Testis (tissue), 3 donors: Measurements from ENCODE around the gene ADRB2. TPM values are rescaled to one million over a fixed set of nuclear protein-coding genes. Genes with fewer than 3 reads are reported as not detected.

Experiments used
- DNase-seq: peaks from one replicate; pipeline ENCODE4 v3.0.0-alpha.2; 2019
- H3K27ac ChIP-seq, 2 donors: fragments of 200-600 bp; sonication (generic); one replicate each; pipeline ENCODE4 v1.5.1; 2019
- H3K27me3 ChIP-seq: fragments of 200-600 bp; sonication (generic); one replicate; pipeline ENCODE4 v1.5.1; 2019
- H3K36me3 ChIP-seq: fragments of 200-600 bp; sonication (generic); one replicate; pipeline ENCODE4 v1.5.1; 2017; ENCODE audit warnings: low read depth; ENCODE audit errors: missing control alignments
- H3K4me1 ChIP-seq: fragments of 200-600 bp; sonication (generic); one replicate; pipeline ENCODE4 v1.5.1; 2019
- H3K4me3 ChIP-seq, 2 donors: fragments of 200-600 bp; sonication (generic); one replicate each; pipeline ENCODE4 v1.5.1; 2017 to 2019
- H3K9me3 ChIP-seq: fragments of 200-600 bp; sonication (generic); one replicate; pipeline ENCODE4 v1.5.1; 2017
- CTCF ChIP-seq, 3 experiments: fragments of 450-650 bp in 2 of 3; fragments of 200-600 bp in 1 of 3; sonication (generic) in 1 of 3; IDR thresholded peaks; one replicate each; pipeline ENCODE4 v1.5.1; 2016 to 2019; ENCODE audit warnings: antibody characterized with exemption in 3 of 3, mild to moderate bottlenecking in 2 of 3, moderate library complexity in 1 of 3
- POLR2A ChIP-seq: fragments of 450-650 bp; IDR thresholded peaks from one replicate; pipeline ENCODE4 v1.6.1; 2017; ENCODE audit warnings: antibody characterized with exemption, mild to moderate bottlenecking, moderate library complexity
- WGBS, 2 donors: methylation state at CpG; one replicate each; pipeline ENCODE4 v1.1.5; 2018; 5-methylcytosine and 5-hydroxymethylcytosine counted together
- intact Hi-C: fragments of 100-400 bp; cut with DNase I; formaldehyde crosslinking; loops from one replicate; pipeline ENCODE4 v1.15.1; 2023; ENCODE audit warnings: low total_unique reads
- polyA plus RNA-seq: library from polyadenylated mRNA; stranded (reverse); fragments of 350-450 nt; fragmentation: Illumina TruSeq; extraction: RNeasy Lipid Tissue Mini Kit (QIAGEN cat#74804); gene quantifications from one replicate; pipeline ENCODE4 v1.2.3, GENCODE V29; 2014; ENCODE audit warnings: low read depth, low replicate concordance; ENCODE audit not compliant: insufficient read depth
- total RNA-seq, 2 donors: library from RNA; depleted of rRNA; stranded (reverse); fragments of >200 nt; gene quantifications; one replicate each; pipeline ENCODE4 v1.2.3, GENCODE V29; 2016

Gene ADRB2
- total and polyA plus RNA-seq, 3 donors from 2014 or later, result 0.76 to 0.93 (median 0.79) TPM

- Histone ChIP-seq H3K36me3 (no peaks in the 10 kb centered on the region), H3K4me1 (no peaks in the 10 kb centered on the region), H3K27me3 (no peaks in the 10 kb centered on the region), H3K27ac (no peak overlapping the region), H3K9me3 (no peaks in the 10 kb centered on the region), H3K4me3 (no peak overlapping the region)
- intact Hi-C loops, result no loop called here
- no peak for DNase-seq
- TF ChIP-seq CTCF (IDR thresholded peaks at IDR 0.05), result no peak
- no peak for TF ChIP-seq POLR2A
- 88 to 89% methylated on average over 4 of the region's 4 CpGs for WGBS, 2 donors
Measured at GRCh38 chr5:148849461-148849860, 23.1 kb downstream of the ADRB2 start.

GRCh38 chr5:148850836-148851235, 24.4 kb downstream of the ADRB2 start:
- Histone ChIP-seq H3K9me3 (no peaks in the 10 kb centered on the region), H3K27me3 (no peaks in the 10 kb centered on the region), H3K4me1 (no peaks in the 10 kb centered on the region), H3K4me3 (no peak overlapping the region), H3K27ac (no peak overlapping the region), H3K36me3 (no peaks in the 10 kb centered on the region)
- WGBS, 2 donors, result 79 to 84% methylated on average over 2 of the region's 2 CpGs
- intact Hi-C loops, result no loop called here
- no peak for DNase-seq
- no peak for TF ChIP-seq POLR2A
- no peak for TF ChIP-seq CTCF (IDR thresholded peaks at IDR 0.05)

GRCh38 chr5:148853868-148854267, 27.5 kb downstream of the ADRB2 start:
- intact Hi-C loops, result no loop called here

GRCh38 chr5:148855249-148856008, 29.0 kb downstream of the ADRB2 start:
- no peaks in the 10 kb centered on the region for H3K4me1 ChIP-seq
- no peak overlapping the region for H3K27ac ChIP-seq
- DNase-seq, result no peak
- TF ChIP-seq POLR2A (no peak), CTCF (IDR thresholded peaks at IDR 0.05) (no peak)
- H3K27me3 ChIP-seq, result no peaks in the 10 kb centered on the region
- no peaks in the 10 kb centered on the region for H3K9me3 ChIP-seq
- no peak overlapping the region for H3K4me3 ChIP-seq
- no peaks in the 10 kb centered on the region for H3K36me3 ChIP-seq
- intact Hi-C loops, result no loop called here
- WGBS, 2 donors, result 74 to 78% methylated on average over 5 of the region's 5 CpGs

More at GRCh38 chr5:148853868-148854267, 27.5 kb downstream of the ADRB2 start:
- DNase-seq, result no peak
- Histone ChIP-seq H3K4me3 (no peak overlapping the region), H3K27me3 (no peaks in the 10 kb centered on the region), H3K36me3 (no peaks in the 10 kb centered on the region), H3K4me1 (no peaks in the 10 kb centered on the region), H3K9me3 (no peaks in the 10 kb centered on the region), H3K27ac (no peak overlapping the region)
- 90 to 96% methylated on average over 2 of the region's 2 CpGs for WGBS, 2 donors
- TF ChIP-seq POLR2A, result no peak
- TF ChIP-seq CTCF (IDR thresholded peaks at IDR 0.05), result no peak

GRCh38 chr5:148856009-148856367, 29.6 kb downstream of the ADRB2 start:
- H3K27me3 ChIP-seq, result no peaks in the 10 kb centered on the region
- no peak overlapping the region for H3K4me3 ChIP-seq
- no peak for DNase-seq
- intact Hi-C loops, result no loop called here
- no peaks in the 10 kb centered on the region for H3K9me3 ChIP-seq
- H3K27ac ChIP-seq, result no peak overlapping the region
- TF ChIP-seq POLR2A (no peak), CTCF (IDR thresholded peaks at IDR 0.05) (no peak)
- 62 to 63% methylated on average over 2 of the region's 2 CpGs for WGBS, 2 donors
- no peaks in the 10 kb centered on the region for H3K4me1 ChIP-seq
- no peaks in the 10 kb centered on the region for H3K36me3 ChIP-seq
